Prostate gland (tissue), 2 donors: ENCODE data around the gene COX6B1.

ENCODE experiments used
- POLR2AphosphoS5 ChIP-seq: sonication (generic); formaldehyde crosslinking; IDR thresholded peaks from one replicate; pipeline ENCODE4 v1.6.1; 2017; ENCODE audit warnings: antibody characterized with exemption
- TF ChIP-seq, protein P1 (sequence below), 4 experiments: fragments of 200-600 bp in 2 of 4; fragments of 450-650 bp in 2 of 4; sonication (generic) in 2 of 4; IDR thresholded peaks; 1 replicate in 3 of 4; 2 replicates in 1 of 4; pipeline ENCODE4 v1.5.1; 2016 to 2019; ENCODE audit warnings: antibody characterized with exemption in 4 of 4, mild to moderate bottlenecking in 2 of 4, moderate library complexity in 2 of 4

DNA sequence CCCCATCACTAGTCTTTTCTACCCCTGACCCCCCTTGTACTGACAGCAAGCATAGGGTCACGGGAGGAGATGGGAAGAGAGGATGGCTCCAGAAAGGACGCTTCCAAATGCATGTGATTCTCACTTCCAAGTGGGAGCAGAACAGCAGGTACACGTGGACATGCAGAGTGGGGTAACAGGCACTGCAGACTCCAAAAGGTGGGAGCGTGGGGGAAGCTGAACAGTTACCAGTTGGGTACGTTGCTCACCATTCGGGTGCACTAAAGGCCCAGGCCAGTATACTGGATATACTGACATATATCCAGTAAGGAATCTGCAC, 8.8 kb upstream of the COX6B1 start:
- TF ChIP-seq, protein P1, sequence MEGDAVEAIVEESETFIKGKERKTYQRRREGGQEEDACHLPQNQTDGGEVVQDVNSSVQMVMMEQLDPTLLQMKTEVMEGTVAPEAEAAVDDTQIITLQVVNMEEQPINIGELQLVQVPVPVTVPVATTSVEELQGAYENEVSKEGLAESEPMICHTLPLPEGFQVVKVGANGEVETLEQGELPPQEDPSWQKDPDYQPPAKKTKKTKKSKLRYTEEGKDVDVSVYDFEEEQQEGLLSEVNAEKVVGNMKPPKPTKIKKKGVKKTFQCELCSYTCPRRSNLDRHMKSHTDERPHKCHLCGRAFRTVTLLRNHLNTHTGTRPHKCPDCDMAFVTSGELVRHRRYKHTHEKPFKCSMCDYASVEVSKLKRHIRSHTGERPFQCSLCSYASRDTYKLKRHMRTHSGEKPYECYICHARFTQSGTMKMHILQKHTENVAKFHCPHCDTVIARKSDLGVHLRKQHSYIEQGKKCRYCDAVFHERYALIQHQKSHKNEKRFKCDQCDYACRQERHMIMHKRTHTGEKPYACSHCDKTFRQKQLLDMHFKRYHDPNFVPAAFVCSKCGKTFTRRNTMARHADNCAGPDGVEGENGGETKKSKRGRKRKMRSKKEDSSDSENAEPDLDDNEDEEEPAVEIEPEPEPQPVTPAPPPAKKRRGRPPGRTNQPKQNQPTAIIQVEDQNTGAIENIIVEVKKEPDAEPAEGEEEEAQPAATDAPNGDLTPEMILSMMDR (IDR thresholded peaks at IDR 0.05), result no peak
- no peak for TF ChIP-seq POLR2AphosphoS5
